Gastrocnemius medialis (tissue), 4 donors: ENCODE data around the gene CD300LD.

Source experiments
- CTCF ChIP-seq, 5 experiments: fragments of 450-650 bp in 3 of 5; fragments of 200-600 bp in 2 of 5; sonication (generic) in 2 of 5; IDR thresholded peaks in 4 of 5; conservative IDR thresholded peaks in 1 of 5; 1 replicate in 4 of 5; 2 replicates in 1 of 5; pipeline ENCODE4 v1.5.1; 2016 to 2019; ENCODE audit warnings: antibody characterized with exemption in 5 of 5, mild to moderate bottlenecking in 3 of 5, moderate library complexity in 3 of 5
- POLR2A ChIP-seq, 2 donors: fragments of 450-650 bp; IDR thresholded peaks; one replicate each; pipeline ENCODE4 v1.6.1; 2017; ENCODE audit warnings: antibody characterized with exemption in 2 of 2, mild to moderate bottlenecking in 2 of 2, moderate library complexity in 2 of 2

DNA sequence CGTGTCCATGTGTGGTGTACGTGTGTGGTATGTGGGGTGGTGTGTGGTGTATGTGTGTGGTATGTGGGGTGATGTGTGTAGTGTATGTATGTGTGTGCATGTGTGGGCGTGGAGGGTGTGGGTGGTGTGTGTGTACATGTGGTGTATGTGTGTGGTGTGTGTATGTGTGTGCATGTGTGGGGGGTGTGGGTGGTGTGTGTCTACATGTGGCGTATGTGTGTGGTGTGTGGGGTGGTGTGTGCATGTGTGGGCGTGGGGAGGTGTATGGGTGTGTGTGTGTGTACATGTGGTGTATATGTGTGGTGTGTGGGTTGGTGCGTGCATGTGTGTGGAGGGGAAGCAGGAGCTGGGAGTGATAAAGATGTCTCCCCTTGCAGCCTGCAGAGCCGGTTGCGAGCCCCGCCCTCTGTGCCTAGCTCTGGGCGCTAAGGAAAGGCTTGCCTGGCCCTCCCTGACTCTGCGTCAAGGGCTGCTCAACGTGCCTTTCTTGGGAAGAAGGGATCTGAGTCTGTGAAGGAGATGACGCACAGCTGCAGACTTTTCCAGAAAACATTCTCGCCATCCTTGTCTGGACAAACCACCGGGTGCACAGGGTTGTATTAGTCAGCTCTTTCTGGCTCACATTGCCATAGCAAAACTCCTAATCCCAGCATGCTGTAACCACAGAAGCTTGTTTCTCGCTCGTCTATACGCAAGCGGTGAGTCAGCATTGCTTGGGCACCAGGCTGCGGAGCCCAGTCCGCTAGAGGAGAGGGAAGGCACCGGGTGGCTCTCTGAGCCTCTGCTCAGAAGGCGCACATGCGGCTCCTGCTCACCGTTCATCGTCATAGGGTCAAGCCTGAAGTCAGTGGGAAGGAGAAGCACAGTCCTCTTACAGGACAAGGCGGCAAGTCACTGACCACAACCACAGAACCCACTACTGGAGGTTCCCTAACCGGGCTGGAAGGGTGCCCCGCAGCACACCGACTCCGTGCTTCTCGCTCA is 22.8 kb downstream of the CD300LD start:
- no peak for TF ChIP-seq CTCF (IDR thresholded peaks at IDR 0.05 in 4 of 5, conservative IDR thresholded peaks at IDR 0.05 in 1 of 5)
- no peak for TF ChIP-seq POLR2A (IDR thresholded peaks at IDR 0.05)
